Omental fat pad (tissue), 4 donors: ENCODE results near the gene SLC12A7. TPM values are rescaled to one million over a fixed set of nuclear protein-coding genes. Genes with fewer than 3 reads are reported as not detected.
"Not testable (repeated sequence)": the region's sequence is repeated elsewhere in the genome, so short reads cannot be mapped to it uniquely, and the experiment has no call there.

Source experiments
- ATAC-seq: fragments of 150-250 bp; one replicate; pipeline ENCODE4 v1.9.1; 2016; ENCODE audit warnings: mild to moderate bottlenecking, moderate library complexity; ENCODE audit not compliant: low FRiP score
- DNase-seq: peaks from one replicate; pipeline ENCODE4 v3.0.0-alpha.2; 2019; ENCODE audit warnings: low spot score
- CTCF ChIP-seq, 3 donors: fragments of 450-650 bp; IDR thresholded peaks; one replicate each; pipeline ENCODE4 v1.5.1; 2016 to 2017; ENCODE audit warnings: antibody characterized with exemption in 3 of 3, mild to moderate bottlenecking in 3 of 3, moderate library complexity in 2 of 3
- total RNA-seq, 4 donors: library from RNA; depleted of rRNA; stranded (reverse); fragments of >200 nt; gene quantifications; one replicate each; pipeline ENCODE4 v1.1.0, GENCODE V29; 2016

SLC12A7 gene
- total RNA-seq, 4 donors from 2014 or later = 17.2 to 39.0 (median 27.5) TPM

GRCh38 chr5:1098986-1099597, 12.8 kb downstream of the SLC12A7 start:
- peak; percentile 46 for ATAC-seq
- DNase-seq = no peak
- TF ChIP-seq CTCF (IDR thresholded peaks at IDR 0.05) = no peak

GRCh38 chr5:1097988-1098385, 13.9 kb downstream of the SLC12A7 start:
- DNase-seq, ATAC-seq: not testable (repeated sequence)

- DNase-seq (no peak), ATAC-seq (no peak)
- TF ChIP-seq CTCF (IDR thresholded peaks at IDR 0.05) = no peak
These were observed 14.4 kb downstream of the SLC12A7 start for GRCh38 chr5:1097381-1097987.

GRCh38 chr5:1096838-1097237, 15.0 kb downstream of the SLC12A7 start:
- no peak for ATAC-seq
- no peak for TF ChIP-seq CTCF (IDR thresholded peaks at IDR 0.05)
- DNase-seq = no peak

- DNase-seq = no peak
- no peak for ATAC-seq
- no peak for TF ChIP-seq CTCF (IDR thresholded peaks at IDR 0.05)
These were observed 15.9 kb downstream of the SLC12A7 start for GRCh38 chr5:1095990-1096363.

GRCh38 chr5:1095302-1095989, 16.4 kb downstream of the SLC12A7 start:
- ATAC-seq (no peak), DNase-seq (no peak)
- TF ChIP-seq CTCF (IDR thresholded peaks at IDR 0.05) = no peak

- ATAC-seq (no peak), DNase-seq (no peak)
- no peak for TF ChIP-seq CTCF (IDR thresholded peaks at IDR 0.05)
These were observed 17.1 kb downstream of the SLC12A7 start for GRCh38 chr5:1094670-1095190.
